Measurements from ENCODE around the gene DNAJB13.

GRCh38 chr11:74009230-74009547, 58.4 kb downstream of the DNAJB13 start:
- no peak for TF ChIP-seq POLR2A (IDR thresholded peaks at IDR 0.05)
- TF ChIP-seq, protein P1, sequence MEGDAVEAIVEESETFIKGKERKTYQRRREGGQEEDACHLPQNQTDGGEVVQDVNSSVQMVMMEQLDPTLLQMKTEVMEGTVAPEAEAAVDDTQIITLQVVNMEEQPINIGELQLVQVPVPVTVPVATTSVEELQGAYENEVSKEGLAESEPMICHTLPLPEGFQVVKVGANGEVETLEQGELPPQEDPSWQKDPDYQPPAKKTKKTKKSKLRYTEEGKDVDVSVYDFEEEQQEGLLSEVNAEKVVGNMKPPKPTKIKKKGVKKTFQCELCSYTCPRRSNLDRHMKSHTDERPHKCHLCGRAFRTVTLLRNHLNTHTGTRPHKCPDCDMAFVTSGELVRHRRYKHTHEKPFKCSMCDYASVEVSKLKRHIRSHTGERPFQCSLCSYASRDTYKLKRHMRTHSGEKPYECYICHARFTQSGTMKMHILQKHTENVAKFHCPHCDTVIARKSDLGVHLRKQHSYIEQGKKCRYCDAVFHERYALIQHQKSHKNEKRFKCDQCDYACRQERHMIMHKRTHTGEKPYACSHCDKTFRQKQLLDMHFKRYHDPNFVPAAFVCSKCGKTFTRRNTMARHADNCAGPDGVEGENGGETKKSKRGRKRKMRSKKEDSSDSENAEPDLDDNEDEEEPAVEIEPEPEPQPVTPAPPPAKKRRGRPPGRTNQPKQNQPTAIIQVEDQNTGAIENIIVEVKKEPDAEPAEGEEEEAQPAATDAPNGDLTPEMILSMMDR (IDR thresholded peaks at IDR 0.05): no peak

Data from adrenal gland (tissue), 5 donors.